HCT116 (cell line): ENCODE data around the gene FGGY. TPM values are rescaled to one million over a fixed set of nuclear protein-coding genes. Genes with fewer than 3 reads are reported as not detected.
A peak's percentile ranks its signal among the peaks of the same experiment; 100 is the strongest.

Experiments used
- ATAC-seq: fragments of 200-7000 bp; cut with Tn5 transposase; 2 replicates; pipeline ENCODE4 v1.9.1; 2020; ENCODE audit warnings: mild to moderate bottlenecking, moderate library complexity
- BruUV-seq: library from RNA; stranded (reverse); fragments of 400-500 nt; replicated peaks from 2 replicates; lab custom pipeline; 2021; lab: Mats Ljungman, UMichigan
- CTCF ChIA-PET: fragments of 300-600 bp; sonication (Branson Sonifier 250); formaldehyde crosslinking; loops from one replicate; lab custom pipeline; 2021; ENCODE audit warnings: antibody characterized with exemption; lab: Charles Lee
- POLR2A ChIA-PET: fragments of 300-600, 350-600 bp; sonication (Branson Sonifier 250); formaldehyde crosslinking; loops from one replicate; lab custom pipeline; 2021; ENCODE audit warnings: antibody characterized with exemption; lab: Charles Lee
- RAD21 ChIA-PET, 2 experiments: fragments of 300-600 bp; sonication (Branson Sonifier 250); formaldehyde crosslinking; loops; one replicate each; lab custom pipeline; 2023; ENCODE audit warnings: low total read pairs in 2 of 2; ENCODE audit not compliant: uncharacterized antibody in 2 of 2, unreplicated experiment in 2 of 2, low non-redundant PET in 1 of 2; lab: Charles Lee
- DNase-seq: peaks from one replicate; pipeline ENCODE4 v3.0.0-alpha.2; 2010; ENCODE audit warnings: low read depth, low spot score
- H2AFZ ChIP-seq: fragments of 200-600 bp; shearing (Covaris generic), sonication (generic); 2 replicates; pipeline ENCODE4 v1.6.1; 2017; ENCODE audit warnings: low read depth, mixed run types, mixed read lengths, antibody characterized with exemption, low read length; ENCODE audit not compliant: poor library complexity, severe bottlenecking
- H3K27ac ChIP-seq: 2 replicates; pipeline ENCODE4 v1.5.1; 2012; ENCODE audit warnings: low read depth, low read length
- H3K27me3 ChIP-seq: fragments of 200-600 bp; sonication (generic); 2 replicates; pipeline ENCODE4 v1.6.1; 2016; ENCODE audit warnings: mixed run types, low read length, mixed read lengths; ENCODE audit not compliant: insufficient read depth
- H3K36me3 ChIP-seq, 2 experiments: fragments of 200-500 bp in 1 of 2; fragments of 200-600 bp in 1 of 2; sonication (Bioruptor generic) in 1 of 2; sonication (generic) in 1 of 2; 2 replicates each; pipeline versions ENCODE4 v1.5.1 to v1.6.1; 2014 to 2016; ENCODE audit warnings: low read length in 2 of 2, inconsistent platforms in 1 of 2, mixed read lengths in 1 of 2, mixed run types in 1 of 2; ENCODE audit not compliant: insufficient read depth in 2 of 2, control insufficient read depth in 1 of 2
- H3K4me1 ChIP-seq, 2 experiments: fragments of 200-600 bp in 1 of 2; sonication (generic) in 1 of 2; 2 replicates each; pipeline versions ENCODE4 v1.5.1 to v1.6.1; 2012 to 2017; ENCODE audit warnings: low read length in 2 of 2, inconsistent platforms in 1 of 2, mild to moderate bottlenecking in 1 of 2, mixed read lengths in 1 of 2, mixed run types in 1 of 2, moderate library complexity in 1 of 2; ENCODE audit not compliant: insufficient read depth in 2 of 2, control insufficient read depth in 1 of 2
- H3K4me2 ChIP-seq: fragments of 200-600 bp; sonication (generic); 2 replicates; pipeline ENCODE4 v1.6.1; 2017; ENCODE audit warnings: mixed run types, low read length, mixed read lengths
- H3K4me3 ChIP-seq, 2 experiments: fragments of 200-600 bp in 1 of 2; sonication (generic) in 1 of 2; replicated peaks in 1 of 2; 2 replicates each; pipeline ENCODE4 v1.5.1; 2011 to 2016; ENCODE audit warnings: low read length in 2 of 2, control low read depth in 1 of 2, low read depth in 1 of 2, mild to moderate bottlenecking in 1 of 2, mixed read lengths in 1 of 2, mixed run types in 1 of 2
- H3K79me2 ChIP-seq: fragments of 200-600 bp; sonication (generic); 2 replicates; pipeline ENCODE4 v1.6.1; 2017; ENCODE audit warnings: mild to moderate bottlenecking, mixed run types, low read length, moderate library complexity, mixed read lengths; ENCODE audit not compliant: insufficient read depth
- H3K9ac ChIP-seq: fragments of 200-600 bp; sonication (generic); 2 replicates; pipeline ENCODE4 v1.6.1; 2016; ENCODE audit warnings: low read length, mixed read lengths
- H3K9me2 ChIP-seq: fragments of 200-600 bp; sonication (generic), shearing (Covaris generic); 2 replicates; pipeline ENCODE4 v1.6.1; 2017; ENCODE audit warnings: mixed run types, mild to moderate bottlenecking, moderate library complexity; ENCODE audit not compliant: insufficient read depth
- H3K9me3 ChIP-seq, 2 experiments: fragments of 200-500 bp in 1 of 2; fragments of 200-600 bp in 1 of 2; sonication (Bioruptor generic) in 1 of 2; sonication (generic) in 1 of 2; 2 replicates each; pipeline ENCODE4 v1.6.1; 2014 to 2017; ENCODE audit warnings: low read length in 2 of 2, mixed read lengths in 2 of 2, inconsistent platforms in 1 of 2, low read depth in 1 of 2, mild to moderate bottlenecking in 1 of 2, mixed run types in 1 of 2, moderate library complexity in 1 of 2; ENCODE audit not compliant: control insufficient read depth in 1 of 2, insufficient read depth in 1 of 2
- H4K20me1 ChIP-seq: fragments of 200-600 bp; sonication (generic), shearing (Covaris generic); 2 replicates; pipeline ENCODE4 v1.6.1; 2017; ENCODE audit warnings: mixed run types, mild to moderate bottlenecking, moderate library complexity; ENCODE audit not compliant: insufficient read depth
- ATF3 ChIP-seq: IDR thresholded peaks from 2 replicates; pipeline ENCODE4 v1.6.1; 2012
- CBX3 ChIP-seq: IDR thresholded peaks from 2 replicates; pipeline ENCODE4 v1.6.1; 2012; ENCODE audit warnings: low read depth
- CTCF ChIP-seq, 3 experiments: fragments of 200-600 bp in 1 of 3; sonication (generic) in 1 of 3; IDR thresholded peaks in 2 of 3; conservative IDR thresholded peaks in 1 of 3; 2 replicates each; pipeline ENCODE4 v1.5.1; 2012 to 2017; ENCODE audit warnings: low read depth in 2 of 3, low read length in 2 of 3, antibody characterized with exemption in 1 of 3, borderline replicate concordance in 1 of 3, control low read depth in 1 of 3, mild to moderate bottlenecking in 1 of 3, mixed read lengths in 1 of 3, mixed run types in 1 of 3, moderate library complexity in 1 of 3; ENCODE audit not compliant: insufficient read depth in 1 of 3
- EGR1 ChIP-seq: IDR thresholded peaks from 2 replicates; pipeline ENCODE4 v1.6.1; 2012; ENCODE audit warnings: low read depth
- ELF1 ChIP-seq: IDR thresholded peaks from 2 replicates; pipeline ENCODE4 v1.6.1; 2012; ENCODE audit warnings: low read depth, borderline replicate concordance
- EZH2 ChIP-seq: fragments of 200-600 bp; sonication (generic); IDR thresholded peaks from 2 replicates; pipeline ENCODE4 v1.6.1; 2017; ENCODE audit warnings: antibody characterized with exemption, mixed run types
- EZH2phosphoT487 ChIP-seq: fragments of 200-600 bp; IDR thresholded peaks from 2 replicates; pipeline ENCODE4 v1.6.1; 2018; ENCODE audit warnings: antibody characterized with exemption, borderline replicate concordance
- FOSL1 ChIP-seq: IDR thresholded peaks from 2 replicates; pipeline ENCODE4 v1.6.1; 2012; ENCODE audit warnings: low read depth
- MAX ChIP-seq: IDR thresholded peaks from 2 replicates; pipeline ENCODE4 v1.6.1; 2012
- POLR2AphosphoS5 ChIP-seq: IDR thresholded peaks from 2 replicates; pipeline ENCODE4 v1.6.1; 2011; ENCODE audit warnings: mild to moderate bottlenecking, low read depth, low read length, moderate library complexity
- RAD21 ChIP-seq: IDR thresholded peaks from 2 replicates; pipeline ENCODE4 v1.6.1; 2012; ENCODE audit warnings: low read depth, mild to moderate bottlenecking
- REST ChIP-seq: IDR thresholded peaks from 2 replicates; pipeline ENCODE4 v1.6.1; 2012; ENCODE audit warnings: low read depth
- SIN3A ChIP-seq: IDR thresholded peaks from 2 replicates; pipeline ENCODE4 v1.6.1; 2012; ENCODE audit warnings: low read depth
- SP1 ChIP-seq: IDR thresholded peaks from 2 replicates; pipeline ENCODE4 v1.6.1; 2012; ENCODE audit warnings: low read depth
- SRF ChIP-seq: IDR thresholded peaks from 2 replicates; pipeline ENCODE4 v1.6.1; 2012; ENCODE audit warnings: low read depth
- YY1 ChIP-seq: IDR thresholded peaks from 2 replicates; pipeline ENCODE4 v1.6.1; 2011; ENCODE audit warnings: low read length, low read depth, moderate library complexity, mild to moderate bottlenecking; ENCODE audit not compliant: insufficient replicate concordance; ENCODE audit errors: extremely low read depth
- ZBTB33 ChIP-seq: IDR thresholded peaks from 2 replicates; pipeline ENCODE4 v1.6.1; 2011; ENCODE audit warnings: mild to moderate bottlenecking, low read length, moderate library complexity; ENCODE audit not compliant: insufficient replicate concordance; ENCODE audit errors: extremely low read depth
- intact Hi-C: fragments of 100-400 bp; cut with micrococcal nuclease; formaldehyde crosslinking; loops from 2 replicates; pipeline ENCODE4 v1.10.0; 2022
- total RNA-seq: library from RNA; stranded (reverse); gene quantifications from one replicate; pipeline ENCODE4 v1.2.1, GENCODE V29; 2021; ENCODE audit not compliant: unreplicated experiment

Gene FGGY
- total RNA-seq, 1 experiment from 2014 or later = 10.6 TPM

- Histone ChIP-seq H3K4me1 (peaks cover 4 to 15% of the 10 kb centered on the region in 2 experiments; a peak in 3 of 4 replicates), H4K20me1 (no peaks in the 10 kb centered on the region), H3K9me2 (no peaks in the 10 kb centered on the region; the same call in 1 of the 2 replicates), H2AFZ (peak overlapping the region; percentile 41), H3K36me3 (no peaks in the 10 kb centered on the region), H3K9me3 (no peaks in the 10 kb centered on the region), H3K27me3 (no peaks in the 10 kb centered on the region), H3K4me3 (no peak overlapping the region), H3K27ac (no peak overlapping the region), H3K79me2 (no peaks in the 10 kb centered on the region), H3K4me2 (peak overlapping the region; percentile 39; the same call in 1 of the 2 replicates), H3K9ac (no peak overlapping the region)
- ATAC-seq = peak; percentile 99
- intact Hi-C loops = loop anchor here (2.0 to 10.0 kb wide), 6 partner anchors 136 to 506 kb away; partner anchors contain the start of gene JUN
- BruUV-seq = no TSS peak
- peak; percentile 88 for DNase-seq
- CTCF ChIA-PET = interaction anchor here (1.0 to 1.3 kb wide), 3 partner anchors 32 to 408 kb away, joined by 3 to 4 read pairs (median 3); no protein-coding TSS in a partner anchor
- RAD21 ChIA-PET = no interaction called here
- POLR2A ChIA-PET = interaction anchor here (0.6 kb wide), 1 partner anchor 506 kb away, joined by 3 read pairs; the partner anchor contains the start of gene JUN
- TF ChIP-seq SRF (no peak), POLR2AphosphoS5 (no peak), MAX (peak; percentile 97), ATF3 (no peak), CBX3 (peak; percentile 95), EZH2phosphoT487 (no peak), CTCF (IDR thresholded peaks at IDR 0.05 in 2 of 3, conservative IDR thresholded peaks at IDR 0.05 in 1 of 3; ENCODE audit: borderline replicate concordance in 1 of 3, insufficient read depth in 1 of 3, low read depth in 2 of 3, low read length in 2 of 3) (peak; percentile 58 to 63 (median 63); a peak in 5 of 6 replicates), FOSL1 (peak; percentile 50; the same call in 1 of the 2 replicates), ELF1 (no peak), YY1 (peak; percentile 22), SIN3A (no peak), RAD21 (peak; percentile 83), SP1 (0 out of 2 replicates have a peak, but pooled peaks have one; percentile 15), EZH2 (no peak), REST (no peak), EGR1 (no peak), ZBTB33 (no peak)
These were observed 6.5 kb upstream of the FGGY start for GRCh38 chr1:59290193-59290949.
